A549 (cell line): Measurements from ENCODE around the gene NUP42. TPM values are rescaled to one million over a fixed set of nuclear protein-coding genes. Genes with fewer than 3 reads are reported as not detected.

ENCODE experiments used
- ATAC-seq, 2 experiments: fragments of 200-7000 bp in 1 of 2; fragments of >200 bp in 1 of 2; cut with Nextera tagmentation in 1 of 2; cut with Tn5 transposase in 1 of 2; 3 replicates each; pipeline versions ENCODE4 v1.8.0 to v1.9.1; 2018 to 2020; ENCODE audit warnings: mild to moderate bottlenecking in 1 of 2, moderate library complexity in 1 of 2
- CTCF ChIA-PET: fragments of 300-600 bp; sonication (Branson Sonifier 250); formaldehyde crosslinking; extraction: SDS; loops from one replicate; lab custom pipeline; 2021; ENCODE audit warnings: antibody characterized with exemption, inconsistent platforms; lab: Yijun Ruan, JAX
- POLR2A ChIA-PET: fragments of 350-600 bp; formaldehyde crosslinking; extraction: SDS; loops from one replicate; lab custom pipeline; 2021; ENCODE audit warnings: antibody characterized with exemption, inconsistent platforms; lab: Yijun Ruan, JAX
- DNase-seq, 2 experiments: peaks; one replicate each; pipeline versions ENCODE4 v3.0.0 to v3.0.0-alpha.2; 2011 to 2016; ENCODE audit warnings: low read depth in 1 of 2, low spot score in 1 of 2
- FAIRE-seq: peaks from 2 replicates; lab custom pipeline; 2011; peaks lifted over from hg19 to GRCh38; lab: Jason Lieb, UNC
- H3K27ac ChIP-seq, 2 experiments: fragments of >200 bp; sonication (Bioruptor Twin); formaldehyde crosslinking; 3 replicates each; pipeline ENCODE4 v1.5.1; 2016 to 2017
- H3K4me1 ChIP-seq: fragments of >200 bp; sonication (Bioruptor Twin); formaldehyde crosslinking; 3 replicates; pipeline ENCODE4 v1.6.1; 2016
- H3K4me2 ChIP-seq: fragments of >200 bp; sonication (Bioruptor Twin); formaldehyde crosslinking; 3 replicates; pipeline ENCODE4 v1.6.1; 2016
- H3K4me3 ChIP-seq: fragments of >200 bp; sonication (Bioruptor Twin); formaldehyde crosslinking; 3 replicates; pipeline ENCODE4 v1.5.1; 2016
- H3K9me3 ChIP-seq: fragments of >200 bp; sonication (Bioruptor Twin); formaldehyde crosslinking; 3 replicates; pipeline ENCODE4 v1.6.1; 2016
- CBX2 ChIP-seq: fragments of 200-600 bp; sonication (generic); IDR thresholded peaks from 2 replicates; pipeline ENCODE4 v1.6.1; 2016; ENCODE audit warnings: low read depth, mild to moderate bottlenecking, borderline replicate concordance
- CBX8 ChIP-seq: fragments of 200-600 bp; sonication (generic); IDR thresholded peaks from 2 replicates; pipeline ENCODE4 v1.6.1; 2016
- CEBPB ChIP-seq, 2 experiments: fragments of >200 bp in 1 of 2; sonication (Bioruptor Twin) in 1 of 2; formaldehyde crosslinking in 1 of 2; IDR thresholded peaks; 2 replicates each; pipeline ENCODE4 v1.6.1; 2012 to 2016
- CHD4 ChIP-seq: fragments of 200-600 bp; sonication (generic); IDR thresholded peaks from 2 replicates; pipeline ENCODE4 v1.6.1; 2016; ENCODE audit warnings: antibody characterized with exemption, mild to moderate bottlenecking, borderline replicate concordance
- E2F6 ChIP-seq: IDR thresholded peaks from 2 replicates; pipeline ENCODE4 v1.6.1; 2012; ENCODE audit warnings: low read depth, borderline replicate concordance
- EHF ChIP-seq: fragments of 250-450 bp; sonication (Bioruptor Pico); IDR thresholded peaks from 2 replicates; pipeline ENCODE4 v1.5.0; 2020; ENCODE audit warnings: mild to moderate bottlenecking
- EP300 ChIP-seq, 2 experiments: fragments of >200 bp; sonication (Bioruptor Twin); formaldehyde crosslinking; IDR thresholded peaks; 2 replicates in 1 of 2; 3 replicates in 1 of 2; pipeline ENCODE4 v1.6.1; 2016 to 2017
- FOXS1 ChIP-seq: fragments of 250-450 bp; sonication (Bioruptor Pico); IDR thresholded peaks from 2 replicates; pipeline ENCODE4 v1.5.0; 2020; ENCODE audit warnings: mild to moderate bottlenecking, moderate library complexity
- HOXA7 ChIP-seq: fragments of 250-450 bp; sonication (Bioruptor Pico); IDR thresholded peaks from 2 replicates; pipeline ENCODE4 v1.5.0; 2020; ENCODE audit warnings: mild to moderate bottlenecking, moderate library complexity
- JUN ChIP-seq, 2 experiments: fragments of >200 bp; sonication (Bioruptor Twin); formaldehyde crosslinking; IDR thresholded peaks; 2 replicates in 1 of 2; 3 replicates in 1 of 2; pipeline ENCODE4 v1.6.1; 2016 to 2017
- JUNB ChIP-seq: fragments of >200 bp; sonication (Bioruptor Twin); formaldehyde crosslinking; IDR thresholded peaks from 2 replicates; pipeline ENCODE4 v1.6.1; 2016
- MAZ ChIP-seq: fragments of 150-350 bp; IDR thresholded peaks from 2 replicates; pipeline ENCODE4 v1.6.1; 2014; ENCODE audit warnings: antibody characterized with exemption, low read depth, low read length, borderline replicate concordance
- PBX3 ChIP-seq: IDR thresholded peaks from 2 replicates; pipeline ENCODE4 v1.6.1; 2012
- POLR2A ChIP-seq: IDR thresholded peaks from 2 replicates; pipeline ENCODE4 v1.6.1; 2012; ENCODE audit warnings: mild to moderate bottlenecking, low read length
- POLR2AphosphoS2 ChIP-seq: conservative IDR thresholded peaks from 2 replicates; pipeline ENCODE4 v1.6.1; 2012; ENCODE audit warnings: low read length, improper control_type of control experiment, inconsistent platforms
- RARB ChIP-seq: fragments of 250-450 bp; sonication (Bioruptor Pico); IDR thresholded peaks from 2 replicates; pipeline ENCODE4 v1.8.0; 2021; ENCODE audit warnings: mild to moderate bottlenecking, moderate library complexity
- RCOR1 ChIP-seq: fragments of 150-350 bp; IDR thresholded peaks from 2 replicates; pipeline ENCODE4 v1.6.1; 2014; ENCODE audit warnings: antibody characterized with exemption, low read length, low read depth
- REST ChIP-seq: fragments of 200-600 bp; sonication (generic); IDR thresholded peaks from 2 replicates; pipeline ENCODE4 v1.6.1; 2016; ENCODE audit warnings: antibody characterized with exemption, mild to moderate bottlenecking, moderate library complexity
- TP53 ChIP-seq: fragments of 250-450 bp; sonication (Bioruptor Pico); IDR thresholded peaks from 2 replicates; pipeline ENCODE4 v1.5.0; 2021; ENCODE audit warnings: mild to moderate bottlenecking, moderate library complexity
- ZNF302 ChIP-seq: fragments of 250-450 bp; sonication (Bioruptor Pico); IDR thresholded peaks from 2 replicates; pipeline ENCODE4 v1.9.0; 2021; ENCODE audit warnings: inconsistent platforms, mild to moderate bottlenecking, moderate library complexity
- WGBS: methylation state at CpG from one replicate; pipeline ENCODE4 v1.1.6; 2017; ENCODE audit errors: missing lambda C conversion rate; 5-methylcytosine and 5-hydroxymethylcytosine counted together
- polyA plus RNA-seq, 4 experiments: library from polyadenylated mRNA; depleted of rRNA in 3 of 4; stranded (reverse); fragments of >200 nt; fragmentation: RNase III in 1 of 4; extraction: RNeasy Plus Mini Kit Qiagen cat#74134 plus additional on column Dnase treatment in 1 of 4; gene quantifications; 2 replicates in 3 of 4; 3 replicates in 1 of 4; pipeline ENCODE4 v1.2.3, GENCODE V29; 2011 to 2017

Gene NUP42
- polyA plus RNA-seq, 2 of the 4 experiments (the other 2 are of a cell fraction), result 26.5 to 27.7 TPM

GRCh38 chr7:23226844-23227450, 45.1 kb downstream of the NUP42 start:
- POLR2A ChIA-PET, result no interaction called here
- H3K9me3 ChIP-seq, result peaks cover 4% of the 10 kb centered on the region; the same call in 1 of the 3 replicates
- DNase-seq (no peak), FAIRE-seq (no peak), ATAC-seq (no peak)
- CTCF ChIA-PET, result interaction anchor here (1.1 to 1.6 kb wide), 4 partner anchors 16 to 46 kb away, joined by 3 to 6 read pairs (median 4); no protein-coding TSS in a partner anchor
- H3K27ac ChIP-seq, result no peak overlapping the region
- no peak for TF ChIP-seq POLR2AphosphoS2
- no peak for TF ChIP-seq CBX8
- no peaks in the 10 kb centered on the region for H3K4me1 ChIP-seq
- no peak overlapping the region for H3K4me2 ChIP-seq
- WGBS, result 39% methylated on average over 4 of the region's 4 CpGs
- H3K4me3 ChIP-seq, result no peak overlapping the region

GRCh38 chr7:23228412-23228811, 46.6 kb downstream of the NUP42 start:
- no peak overlapping the region for H3K4me3 ChIP-seq
- no peaks in the 10 kb centered on the region for H3K4me1 ChIP-seq
- FAIRE-seq (no peak), DNase-seq (no peak), ATAC-seq (no peak)
- no peak for TF ChIP-seq POLR2AphosphoS2
- no peak for TF ChIP-seq TP53
- no peak for TF ChIP-seq REST
- no peak for TF ChIP-seq FOXS1 (CRISPR knock-in tag)
- no peak for TF ChIP-seq CEBPB (IDR thresholded peaks at IDR 0.05)
- no peak for TF ChIP-seq JUN (IDR thresholded peaks at IDR 0.05)
- no peak for TF ChIP-seq EHF (CRISPR knock-in tag)
- no peak for TF ChIP-seq PBX3
- no peak for TF ChIP-seq E2F6
- TF ChIP-seq RARB (CRISPR knock-in tag), result no peak
- TF ChIP-seq MAZ, result no peak
- TF ChIP-seq EP300 (IDR thresholded peaks at IDR 0.05), result no peak
- peaks cover 4% of the 10 kb centered on the region; the same call in 1 of the 3 replicates for H3K9me3 ChIP-seq
- WGBS, result 87% methylated on average over 2 of the region's 2 CpGs
- CTCF ChIA-PET, result interaction anchor here (0.7 to 1.1 kb wide), 3 partner anchors 35 to 452 kb away, joined by 3 read pairs; no protein-coding TSS in a partner anchor
- POLR2A ChIA-PET, result no interaction called here
- no peak overlapping the region for H3K27ac ChIP-seq
- H3K4me2 ChIP-seq, result no peak overlapping the region

GRCh38 chr7:23230641-23231101, 48.8 kb downstream of the NUP42 start:
- WGBS, result 60% methylated on average over 6 of the region's 6 CpGs
- ATAC-seq (no peak), FAIRE-seq (no peak), DNase-seq (no peak)
- Histone ChIP-seq H3K4me2 (no peak overlapping the region), H3K4me1 (no peaks in the 10 kb centered on the region), H3K27ac (no peak overlapping the region), H3K9me3 (peaks cover 4% of the 10 kb centered on the region; the same call in 1 of the 3 replicates), H3K4me3 (no peak overlapping the region)
- CTCF ChIA-PET, result no interaction called here
- POLR2A ChIA-PET, result no interaction called here
- TF ChIP-seq ZNF302 (CRISPR knock-in tag) (no peak), JUNB (no peak), HOXA7 (CRISPR knock-in tag) (no peak), CBX2 (no peak), RCOR1 (no peak), EP300 (IDR thresholded peaks at IDR 0.05) (no peak), POLR2A (no peak), CHD4 (no peak)
